ENCODE data around the gene RPS6KA5.
"Not testable (repeated sequence)": the region's sequence is repeated elsewhere in the genome, so short reads cannot be mapped to it uniquely, and the experiment has no call there.

The RPS6KA5 gene

GRCh38 chr14:91065266-91065665, 4.8 kb upstream of the RPS6KA5 start:
- DNase-seq: no peak

GRCh38 chr14:91063119-91063518, 2.7 kb upstream of the RPS6KA5 start:
- peak; percentile 30 for DNase-seq

- DNase-seq: no peak
Observed at GRCh38 chr14:91062600-91062999, 2.2 kb upstream of the RPS6KA5 start.

- no peak for DNase-seq
Observed at GRCh38 chr14:91061056-91061887, 831 bp upstream of the RPS6KA5 start.

GRCh38 chr14:91059576-91060350, 678 bp downstream of the RPS6KA5 start:
- DNase-seq: peak; percentile 74

GRCh38 chr14:91058042-91058581, 2.3 kb downstream of the RPS6KA5 start:
- DNase-seq: no peak

GRCh38 chr14:91056361-91056760, 4.1 kb downstream of the RPS6KA5 start:
- DNase-seq: no peak

GRCh38 chr14:91055016-91055415, 5.4 kb downstream of the RPS6KA5 start:
- DNase-seq: no peak

- no peak for DNase-seq
Observed at GRCh38 chr14:91048676-91049075, 11.8 kb downstream of the RPS6KA5 start.

- no peak for DNase-seq
Observed at GRCh38 chr14:91048265-91048664, 12.2 kb downstream of the RPS6KA5 start.

- no peak for DNase-seq
Observed at GRCh38 chr14:91047174-91047753, 13.2 kb downstream of the RPS6KA5 start.

- DNase-seq: no peak
Observed at GRCh38 chr14:91046488-91047072, 13.9 kb downstream of the RPS6KA5 start.

GRCh38 chr14:91041450-91041849, 19.0 kb downstream of the RPS6KA5 start:
- DNase-seq: no peak

GRCh38 chr14:91040545-91040944, 19.9 kb downstream of the RPS6KA5 start:
- no peak for DNase-seq

GRCh38 chr14:91038439-91038838, 22.0 kb downstream of the RPS6KA5 start:
- DNase-seq: no peak

- no peak for DNase-seq
Observed at GRCh38 chr14:91036741-91037469, 23.5 kb downstream of the RPS6KA5 start.

- DNase-seq: no peak
Observed at GRCh38 chr14:91035855-91036254, 24.6 kb downstream of the RPS6KA5 start.

- not testable (repeated sequence) for DNase-seq
Observed at GRCh38 chr14:91034379-91034778, 26.1 kb downstream of the RPS6KA5 start.

GRCh38 chr14:91032248-91032647, 28.2 kb downstream of the RPS6KA5 start:
- no peak for DNase-seq

- no peak for DNase-seq
Observed at GRCh38 chr14:91031666-91032065, 28.8 kb downstream of the RPS6KA5 start.

- DNase-seq: no peak
Observed at GRCh38 chr14:91029456-91030217, 30.8 kb downstream of the RPS6KA5 start.

- no peak for DNase-seq
Observed at GRCh38 chr14:91027561-91027960, 32.9 kb downstream of the RPS6KA5 start.

Measured in CD4-positive, alpha-beta T cell treated with Interleukin-6 for 4 hours (primary cell).